Hepatocyte (in vitro differentiated cells): ENCODE results near the gene CHD9. TPM values are rescaled to one million over a fixed set of nuclear protein-coding genes. Genes with fewer than 3 reads are reported as not detected.
A peak's percentile ranks its signal among the peaks of the same experiment; 100 is the strongest.
"Not testable (repeated sequence)": the region's sequence is repeated elsewhere in the genome, so short reads cannot be mapped to it uniquely, and the experiment has no call there.

Experiments
- DNase-seq: peaks from one replicate; pipeline ENCODE4 v3.0.0-alpha.2; 2016; ENCODE audit warnings: low spot score
- H2AFZ ChIP-seq: fragments of 200-600 bp; sonication (generic); 2 replicates; pipeline ENCODE4 v1.6.0; 2016; ENCODE audit warnings: antibody characterized with exemption, mild to moderate bottlenecking
- H3K27ac ChIP-seq: fragments of 200-600 bp; sonication (generic); 2 replicates; pipeline ENCODE4 v1.5.1; 2016; ENCODE audit warnings: mild to moderate bottlenecking
- H3K27me3 ChIP-seq: fragments of 200-600 bp; sonication (generic); 2 replicates; pipeline ENCODE4 v1.6.1; 2016
- H3K36me3 ChIP-seq: fragments of 200-600 bp; sonication (generic); replicated peaks from 2 replicates; pipeline ENCODE4 v1.5.1; 2016; ENCODE audit warnings: low read depth; ENCODE audit not compliant: insufficient read depth
- H3K4me1 ChIP-seq: fragments of 200-600 bp; sonication (generic); 2 replicates; pipeline ENCODE4 v1.5.1; 2016; ENCODE audit warnings: mild to moderate bottlenecking, moderate library complexity; ENCODE audit not compliant: insufficient read depth
- H3K4me2 ChIP-seq: fragments of 200-600 bp; sonication (generic); 2 replicates; pipeline ENCODE4 v1.6.0; 2016
- H3K4me3 ChIP-seq: fragments of 200-600 bp; sonication (generic); 2 replicates; pipeline ENCODE4 v1.5.1; 2016; ENCODE audit warnings: mild to moderate bottlenecking
- H3K79me2 ChIP-seq: fragments of 200-600 bp; sonication (generic); 2 replicates; pipeline ENCODE4 v1.6.0; 2017; ENCODE audit warnings: mild to moderate bottlenecking
- H3K9me2 ChIP-seq: fragments of 200-600 bp; sonication (generic); replicated peaks from 2 replicates; pipeline ENCODE4 v1.6.0; 2017; ENCODE audit warnings: mild to moderate bottlenecking; ENCODE audit not compliant: insufficient read depth
- H3K9me3 ChIP-seq: fragments of 200-600 bp; sonication (generic); 2 replicates; pipeline ENCODE4 v1.5.1; 2016; ENCODE audit warnings: low read depth, mild to moderate bottlenecking
- H4K20me1 ChIP-seq: fragments of 200-600 bp; sonication (generic); 2 replicates; pipeline ENCODE4 v1.6.0; 2016; ENCODE audit warnings: mild to moderate bottlenecking; ENCODE audit not compliant: insufficient read depth, poor library complexity, severe bottlenecking
- CTCF ChIP-seq: fragments of 200-600 bp; sonication (generic); IDR thresholded peaks from 2 replicates; pipeline ENCODE4 v1.5.1; 2016; ENCODE audit warnings: antibody characterized with exemption, mild to moderate bottlenecking; ENCODE audit not compliant: poor library complexity
- EZH2 ChIP-seq: fragments of 200-600 bp; sonication (generic); IDR thresholded peaks from 2 replicates; pipeline ENCODE4 v1.6.1; 2016; ENCODE audit warnings: antibody characterized with exemption, mild to moderate bottlenecking, borderline replicate concordance
- EZH2phosphoT487 ChIP-seq: fragments of 200-600 bp; sonication (generic); IDR thresholded peaks from one replicate; pipeline ENCODE4 v1.6.1; 2018; ENCODE audit warnings: antibody characterized with exemption, mild to moderate bottlenecking, low read depth, moderate library complexity; ENCODE audit not compliant: unreplicated experiment, severe bottlenecking
- WGBS: methylation state at CpG from one replicate; pipeline ENCODE4 v1.1.6; 2016; ENCODE audit warnings: low lambda C conversion rate; ENCODE audit errors: missing lambda C conversion rate; 5-methylcytosine and 5-hydroxymethylcytosine counted together
- polyA plus RNA-seq: library from polyadenylated mRNA; unstranded; fragments of >200 nt; fragmentation: Nextera tagmentation; extraction: Ambion mirVana; gene quantifications from 2 replicates; pipeline ENCODE4 v1.2.1, GENCODE V29; 2016
- total RNA-seq: library from RNA; depleted of rRNA; stranded (reverse); fragments of >200 nt; gene quantifications from 2 replicates; pipeline ENCODE4 v1.2.3, GENCODE V29; 2014

CHD9 gene
- total and polyA plus RNA-seq, 2 experiments from 2014 or later = 54.9 to 68.2 TPM

GRCh38 chr16:53035176-53035942 is 19.4 kb upstream of the CHD9 start:
- no peak overlapping the region for H3K4me2 ChIP-seq
- no peak overlapping the region for H3K4me3 ChIP-seq
- no peaks in the 10 kb centered on the region for H3K9me3 ChIP-seq
- whole genome bisulfite sequencing = 80% methylated on average over 3 of the region's 3 CpGs
- no peak overlapping the region for H2AFZ ChIP-seq
- H4K20me1 ChIP-seq = no peaks in the 10 kb centered on the region
- H3K79me2 ChIP-seq = no peaks in the 10 kb centered on the region
- H3K27ac ChIP-seq = no peak overlapping the region
- H3K36me3 ChIP-seq = no peaks in the 10 kb centered on the region
- peaks cover 6% of the 10 kb centered on the region for H3K4me1 ChIP-seq
- no peak for DNase-seq
- TF ChIP-seq CTCF (no peak), EZH2phosphoT487 (no peak), EZH2 (no peak)
- no peaks in the 10 kb centered on the region for H3K27me3 ChIP-seq
- H3K9me2 ChIP-seq = no peaks in the 10 kb centered on the region

GRCh38 chr16:53036066-53036465 is 18.7 kb upstream of the CHD9 start:
- H3K27ac ChIP-seq = no peak overlapping the region
- DNase-seq = no peak
- H3K36me3 ChIP-seq = no peaks in the 10 kb centered on the region
- no peaks in the 10 kb centered on the region for H4K20me1 ChIP-seq
- no peaks in the 10 kb centered on the region for H3K9me2 ChIP-seq
- H3K9me3 ChIP-seq = no peaks in the 10 kb centered on the region
- H3K79me2 ChIP-seq = no peaks in the 10 kb centered on the region
- H3K4me1 ChIP-seq = peaks cover 8% of the 10 kb centered on the region
- no peak overlapping the region for H2AFZ ChIP-seq
- H3K27me3 ChIP-seq = no peaks in the 10 kb centered on the region
- no peak overlapping the region for H3K4me2 ChIP-seq
- H3K4me3 ChIP-seq = no peak overlapping the region
- 95% methylated on average over 6 of the region's 6 CpGs for WGBS
- no peak for TF ChIP-seq CTCF
- TF ChIP-seq EZH2 = no peak

GRCh38 chr16:53036711-53037110 is 18.1 kb upstream of the CHD9 start:
- H2AFZ ChIP-seq, H3K79me2 ChIP-seq, H3K27ac ChIP-seq, H3K36me3 ChIP-seq, H3K9me3 ChIP-seq, H3K9me2 ChIP-seq, H3K27me3 ChIP-seq, H3K4me3 ChIP-seq, DNase-seq, H3K4me2 ChIP-seq, H4K20me1 ChIP-seq: not testable (repeated sequence)
- 86% methylated on average over 6 of the region's 6 CpGs for WGBS
- peaks cover 12% of the 10 kb centered on the region for H3K4me1 ChIP-seq

DNA sequence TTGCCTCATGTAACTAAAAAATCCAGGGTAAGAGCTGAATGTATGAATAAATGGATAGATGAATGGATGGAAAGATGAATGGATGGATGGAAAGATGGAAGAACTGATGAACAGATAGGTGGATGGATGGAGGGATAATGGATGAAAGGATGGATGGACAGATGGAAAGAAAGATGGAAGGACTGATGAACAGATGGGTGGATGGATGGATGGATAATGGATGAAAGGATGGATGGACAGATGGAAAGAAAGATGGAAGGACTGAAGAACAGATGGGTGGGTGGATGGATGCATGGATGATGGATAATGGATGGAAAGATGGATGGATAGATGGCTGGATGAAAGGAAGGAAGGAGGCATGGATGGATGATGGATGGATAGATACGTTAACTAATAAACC is 14.0 kb upstream of the CHD9 start:
- no peaks in the 10 kb centered on the region for H3K79me2 ChIP-seq
- H3K4me1 ChIP-seq = peaks cover 45% of the 10 kb centered on the region
- WGBS = 78% methylated on average over 1 of the region's 1 CpG
- peak overlapping the region; percentile 92 for H3K27ac ChIP-seq
- H3K9me3 ChIP-seq = no peaks in the 10 kb centered on the region
- no peak for DNase-seq
- H2AFZ ChIP-seq = no peak overlapping the region
- no peak overlapping the region for H3K4me3 ChIP-seq
- H3K4me2 ChIP-seq = peak overlapping the region; percentile 62
- H3K27me3 ChIP-seq = no peaks in the 10 kb centered on the region
- TF ChIP-seq CTCF (no peak), EZH2phosphoT487 (no peak), EZH2 (no peak)
- no peaks in the 10 kb centered on the region for H4K20me1 ChIP-seq
- H3K36me3 ChIP-seq = no peaks in the 10 kb centered on the region
- no peaks in the 10 kb centered on the region for H3K9me2 ChIP-seq
